Sigmoid colon (tissue), 7 donors: ENCODE data around the gene ZDHHC6. TPM values are rescaled to one million over a fixed set of nuclear protein-coding genes. Genes with fewer than 3 reads are reported as not detected.
"Not testable (repeated sequence)": the region's sequence is repeated elsewhere in the genome, so short reads cannot be mapped to it uniquely, and the experiment has no call there.

Experiments
- DNase-seq: peaks from one replicate; pipeline ENCODE4 v3.0.0-alpha.2; 2019
- H3K27ac ChIP-seq, 4 donors: fragments of 200-600 bp; sonication (generic); one replicate each; pipeline ENCODE4 v1.5.1; 2016 to 2019; ENCODE audit warnings: mild to moderate bottlenecking in 1 of 4
- H3K27me3 ChIP-seq, 3 donors: fragments of 200-600 bp; sonication (generic); one replicate each; pipeline ENCODE4 v1.5.1; 2019; ENCODE audit warnings: mild to moderate bottlenecking in 1 of 3
- H3K36me3 ChIP-seq, 4 donors: fragments of 200-600 bp; sonication (generic); one replicate each; pipeline ENCODE4 v1.5.1; 2016 to 2019
- H3K4me1 ChIP-seq, 4 donors: fragments of 200-600 bp; sonication (generic); one replicate each; pipeline ENCODE4 v1.5.1; 2017 to 2019
- H3K4me3 ChIP-seq, 4 donors: fragments of 200-600 bp; sonication (generic); one replicate each; pipeline ENCODE4 v1.5.1; 2017 to 2019; ENCODE audit warnings: mild to moderate bottlenecking in 2 of 4, moderate library complexity in 1 of 4
- H3K9me3 ChIP-seq, 4 donors: fragments of 200-600 bp in 3 of 4; sonication (generic) in 3 of 4; one replicate each; pipeline versions ENCODE4 v1.5.1 to v1.6.1; 2013 to 2019
- EP300 ChIP-seq, 4 donors: sonication (generic); formaldehyde crosslinking; IDR thresholded peaks; one replicate each; pipeline ENCODE4 v1.6.1; 2017; ENCODE audit warnings: antibody characterized with exemption in 4 of 4
- POLR2A ChIP-seq, 2 donors: fragments of 450-650 bp; IDR thresholded peaks; one replicate each; pipeline ENCODE4 v1.6.1; 2016; ENCODE audit warnings: antibody characterized with exemption in 2 of 2, mild to moderate bottlenecking in 2 of 2, moderate library complexity in 2 of 2
- POLR2AphosphoS5 ChIP-seq, 4 donors: sonication (generic); formaldehyde crosslinking; IDR thresholded peaks; one replicate each; pipeline ENCODE4 v1.6.1; 2017; ENCODE audit warnings: antibody characterized with exemption in 4 of 4
- WGBS, 2 donors: extraction: QIAGEN DNeasy Blood & Tissue Kit; methylation state at CpG; one replicate each; pipeline ENCODE4 v1.1.7; 2013; 5-methylcytosine and 5-hydroxymethylcytosine counted together
- intact Hi-C: fragments of 100-400 bp; cut with DNase I; formaldehyde crosslinking; loops from one replicate; pipeline ENCODE4 v1.15.1; 2023
- polyA plus RNA-seq, 3 donors: library from polyadenylated mRNA; stranded (reverse); fragments of 200-250 nt; gene quantifications; one replicate each; pipeline ENCODE4 v1.2.3, GENCODE V29; 2013
- total RNA-seq, 4 donors: library from RNA; depleted of rRNA; stranded (reverse); fragments of >200 nt; gene quantifications; one replicate each; pipeline ENCODE4 v1.1.0, GENCODE V29; 2016
- TF ChIP-seq, protein P1 (sequence below), 4 experiments: fragments of 450-650 bp in 3 of 4; fragments of 200-600 bp in 1 of 4; IDR thresholded peaks; one replicate each; pipeline ENCODE4 v1.5.1; 2016 to 2019; ENCODE audit warnings: antibody characterized with exemption in 4 of 4, mild to moderate bottlenecking in 3 of 4, moderate library complexity in 2 of 4
- donor health status: healthy with polysubstance abuse.
- donor health status: Bipolar disorder and iron deficiency.
- donor health status: healthy.

ZDHHC6 gene
- total and polyA plus RNA-seq, 7 donors = 16.7 to 35.0 (median 22.9) TPM

DNA sequence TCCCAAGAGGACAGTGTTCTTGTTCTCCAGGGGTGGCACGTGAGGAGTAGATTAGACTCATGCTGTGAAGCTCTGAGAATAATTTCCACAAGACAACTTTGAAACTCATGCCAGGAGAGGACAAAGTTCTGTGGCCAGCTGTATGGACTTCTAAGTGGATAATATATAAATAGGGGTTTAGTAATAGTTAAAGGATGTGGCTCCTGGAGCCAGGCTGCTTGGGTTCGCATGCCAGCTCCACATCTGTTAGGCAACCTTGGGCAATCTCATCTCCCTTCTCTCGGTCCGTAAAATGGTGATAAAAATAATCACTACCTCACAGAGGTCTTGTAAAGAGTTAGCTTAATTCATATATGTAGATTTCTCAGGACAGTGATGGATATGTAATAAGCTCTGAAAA is 37.0 kb downstream of the ZDHHC6 start:
- no peaks in the 10 kb centered on the region for H3K36me3 ChIP-seq
- intact Hi-C loops = no loop called here
- TF ChIP-seq EP300 (IDR thresholded peaks at IDR 0.05) (no peak), POLR2AphosphoS5 (IDR thresholded peaks at IDR 0.05) (no peak), POLR2A (IDR thresholded peaks at IDR 0.05) (no peak)
- TF ChIP-seq, protein P1, sequence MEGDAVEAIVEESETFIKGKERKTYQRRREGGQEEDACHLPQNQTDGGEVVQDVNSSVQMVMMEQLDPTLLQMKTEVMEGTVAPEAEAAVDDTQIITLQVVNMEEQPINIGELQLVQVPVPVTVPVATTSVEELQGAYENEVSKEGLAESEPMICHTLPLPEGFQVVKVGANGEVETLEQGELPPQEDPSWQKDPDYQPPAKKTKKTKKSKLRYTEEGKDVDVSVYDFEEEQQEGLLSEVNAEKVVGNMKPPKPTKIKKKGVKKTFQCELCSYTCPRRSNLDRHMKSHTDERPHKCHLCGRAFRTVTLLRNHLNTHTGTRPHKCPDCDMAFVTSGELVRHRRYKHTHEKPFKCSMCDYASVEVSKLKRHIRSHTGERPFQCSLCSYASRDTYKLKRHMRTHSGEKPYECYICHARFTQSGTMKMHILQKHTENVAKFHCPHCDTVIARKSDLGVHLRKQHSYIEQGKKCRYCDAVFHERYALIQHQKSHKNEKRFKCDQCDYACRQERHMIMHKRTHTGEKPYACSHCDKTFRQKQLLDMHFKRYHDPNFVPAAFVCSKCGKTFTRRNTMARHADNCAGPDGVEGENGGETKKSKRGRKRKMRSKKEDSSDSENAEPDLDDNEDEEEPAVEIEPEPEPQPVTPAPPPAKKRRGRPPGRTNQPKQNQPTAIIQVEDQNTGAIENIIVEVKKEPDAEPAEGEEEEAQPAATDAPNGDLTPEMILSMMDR (IDR thresholded peaks at IDR 0.05) = no peak
- H3K27ac ChIP-seq = no peak overlapping the region
- no peaks in the 10 kb centered on the region for H3K4me1 ChIP-seq
- peaks cover 0 to 3% (median 0%) of the 10 kb centered on the region in 3 donors for H3K27me3 ChIP-seq
- WGBS, 2 donors = 66 to 72% methylated on average over 4 of the region's 4 CpGs
- H3K9me3 ChIP-seq = no peaks in the 10 kb centered on the region
- no peak for DNase-seq
- H3K4me3 ChIP-seq = no peak overlapping the region

DNA sequence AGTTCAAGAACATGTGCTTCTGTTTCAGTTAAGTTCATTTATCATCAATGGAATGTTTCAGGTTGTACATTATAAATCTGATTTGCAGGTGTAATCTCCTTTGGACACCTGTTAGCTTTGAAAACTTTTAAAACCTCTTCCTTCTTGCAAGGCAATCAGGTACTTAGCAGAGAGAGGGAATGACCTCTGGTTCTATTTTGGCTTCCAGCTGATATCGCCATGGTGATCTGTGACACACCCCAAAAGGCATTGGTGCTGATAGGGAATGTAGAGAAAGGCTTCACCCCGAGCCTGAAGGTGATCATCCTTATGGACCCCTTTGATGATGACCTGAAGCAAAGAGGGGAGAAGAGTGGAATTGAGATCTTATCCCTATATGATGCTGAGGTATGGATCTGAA is 37.4 kb downstream of the ZDHHC6 start:
- intact Hi-C loops = no loop called here
- Histone ChIP-seq H3K27ac (no peak overlapping the region), H3K4me3 (no peak overlapping the region), H3K36me3 (no peaks in the 10 kb centered on the region), H3K4me1 (no peaks in the 10 kb centered on the region), H3K27me3 (peaks cover 0 to 3% (median 0%) of the 10 kb centered on the region in 3 donors), H3K9me3 (no peaks in the 10 kb centered on the region)
- no peak for TF ChIP-seq POLR2A (IDR thresholded peaks at IDR 0.05)
- TF ChIP-seq, protein P1 (IDR thresholded peaks at IDR 0.05) = no peak
- no peak for TF ChIP-seq POLR2AphosphoS5 (IDR thresholded peaks at IDR 0.05)
- no peak for TF ChIP-seq EP300 (IDR thresholded peaks at IDR 0.05)
- WGBS, 2 donors = 24 to 69% methylated on average over 2 of the region's 2 CpGs
- DNase-seq = no peak

DNA sequence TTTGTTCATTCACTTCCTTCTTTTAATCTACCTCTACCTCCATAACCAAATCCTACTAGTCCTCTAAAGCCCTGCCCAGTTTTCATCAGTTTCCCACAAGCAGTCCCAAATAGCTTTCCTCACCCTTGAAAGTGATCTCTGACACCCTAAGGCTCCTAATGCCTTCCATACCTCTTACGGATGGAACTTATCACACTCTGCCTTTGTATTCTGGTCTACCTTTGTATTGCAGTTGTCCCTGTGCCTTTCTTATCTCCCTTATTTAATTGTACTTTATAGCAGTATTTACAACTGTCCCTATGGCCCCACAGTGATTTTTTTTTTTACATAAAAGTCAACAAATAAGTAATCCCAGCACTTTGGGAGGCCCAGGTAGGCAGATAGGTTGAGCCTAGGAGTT is 39.0 kb downstream of the ZDHHC6 start:
- 15 to 74% methylated on average over 1 of the region's 1 CpG for WGBS, 2 donors
- Histone ChIP-seq H3K36me3 (no peaks in the 10 kb centered on the region), H3K9me3 (no peaks in the 10 kb centered on the region), H3K27me3 (peaks cover 0 to 3% (median 0%) of the 10 kb centered on the region in 3 donors), H3K27ac (no peak overlapping the region), H3K4me1 (no peaks in the 10 kb centered on the region), H3K4me3 (no peak overlapping the region)
- intact Hi-C loops = no loop called here
- TF ChIP-seq POLR2A (IDR thresholded peaks at IDR 0.05) (no peak), EP300 (IDR thresholded peaks at IDR 0.05) (no peak), POLR2AphosphoS5 (IDR thresholded peaks at IDR 0.05) (no peak)
- TF ChIP-seq, protein P1 (IDR thresholded peaks at IDR 0.05) = no peak
- DNase-seq = no peak

DNA sequence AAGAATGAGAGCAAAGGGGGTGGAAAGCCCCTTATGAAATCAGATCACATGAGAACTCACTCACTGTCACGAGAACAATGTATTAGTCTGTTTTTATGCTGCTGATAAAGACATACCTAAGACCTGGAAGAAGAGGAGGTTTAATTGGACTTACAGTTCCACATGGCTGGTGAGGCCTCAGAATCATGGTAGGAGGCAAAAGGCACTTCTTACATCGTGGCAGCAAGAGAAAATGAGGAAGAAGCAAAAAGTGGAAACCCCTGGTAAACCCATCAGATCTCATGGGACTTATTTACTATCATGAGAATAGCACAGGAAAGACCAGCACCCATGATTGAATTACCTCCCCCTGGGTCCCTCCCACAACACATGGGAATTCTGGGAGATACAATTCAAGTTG is 39.9 kb downstream of the ZDHHC6 start:
- H3K27me3 ChIP-seq, H3K9me3 ChIP-seq, intact Hi-C loops, H3K4me3 ChIP-seq, H3K36me3 ChIP-seq, DNase-seq, H3K4me1 ChIP-seq, H3K27ac ChIP-seq: not testable (repeated sequence)
- 64 to 74% methylated on average over 2 of the region's 2 CpGs for WGBS, 2 donors

DNA sequence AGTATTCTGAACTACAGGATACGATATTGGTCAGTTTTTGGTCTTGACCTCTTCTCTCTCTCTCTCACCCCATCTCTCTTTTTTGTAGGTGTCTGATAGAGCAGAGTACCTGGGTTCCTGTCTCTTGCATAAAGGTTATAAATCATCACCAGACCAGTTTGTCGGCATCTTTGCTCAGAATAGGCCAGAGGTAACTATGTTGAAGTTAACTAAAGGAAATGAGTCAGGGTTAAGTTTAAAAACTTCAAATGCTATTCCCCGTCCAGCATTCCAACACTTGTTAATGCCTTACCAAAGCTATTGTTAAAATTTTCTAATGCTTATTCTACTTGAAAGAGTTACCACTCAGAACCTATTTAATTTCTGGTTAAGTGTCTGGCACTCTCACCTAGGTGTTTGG is 42.1 kb downstream of the ZDHHC6 start:
- H3K27ac ChIP-seq = no peak overlapping the region
- intact Hi-C loops = no loop called here
- H3K4me3 ChIP-seq = no peak overlapping the region
- no peaks in the 10 kb centered on the region for H3K36me3 ChIP-seq
- H3K9me3 ChIP-seq = no peaks in the 10 kb centered on the region
- no peak for DNase-seq
- H3K27me3 ChIP-seq = no peaks in the 10 kb centered on the region
- 36 to 74% methylated on average over 3 of the region's 3 CpGs for WGBS, 2 donors
- TF ChIP-seq, protein P1 (IDR thresholded peaks at IDR 0.05) = no peak
- TF ChIP-seq POLR2A (IDR thresholded peaks at IDR 0.05) (no peak), POLR2AphosphoS5 (IDR thresholded peaks at IDR 0.05) (no peak), EP300 (IDR thresholded peaks at IDR 0.05) (no peak)
- H3K4me1 ChIP-seq = no peaks in the 10 kb centered on the region
